Left ventricle myocardium inferior (tissue), 1 donor: Measurements from ENCODE around the gene KCNK18. TPM values are rescaled to one million over a fixed set of nuclear protein-coding genes. Genes with fewer than 3 reads are reported as not detected.
"Not testable (repeated sequence)": the region's sequence is repeated elsewhere in the genome, so short reads cannot be mapped to it uniquely, and the experiment has no call there.

Source experiments
- DNase-seq: peaks from one replicate; pipeline ENCODE4 v3.0.0-alpha.2; 2020
- H3K27ac ChIP-seq: fragments of 200-600 bp; replicated peaks from 2 replicates; pipeline ENCODE4 v1.8.0; 2021
- H3K27me3 ChIP-seq: fragments of 200-600 bp; 2 replicates; pipeline ENCODE4 v1.8.0; 2021; ENCODE audit warnings: low read depth
- H3K36me3 ChIP-seq: fragments of 200-600 bp; 2 replicates; pipeline ENCODE4 v1.8.0; 2021
- H3K4me1 ChIP-seq: fragments of 200-600 bp; 2 replicates; pipeline ENCODE4 v1.8.0; 2021
- H3K4me3 ChIP-seq: fragments of 200-600 bp; 2 replicates; pipeline ENCODE4 v1.8.0; 2021; ENCODE audit warnings: mild to moderate bottlenecking, moderate library complexity
- H3K9me3 ChIP-seq: fragments of 200-600 bp; replicated peaks from 2 replicates; pipeline ENCODE4 v1.8.0; 2021
- CTCF ChIP-seq: fragments of 200-600 bp; IDR thresholded peaks from 2 replicates; pipeline ENCODE4 v1.8.0; 2021; ENCODE audit warnings: antibody characterized with exemption, mild to moderate bottlenecking, borderline replicate concordance
- intact Hi-C: fragments of 100-400 bp; cut with micrococcal nuclease; formaldehyde crosslinking; loops from one replicate; pipeline ENCODE4 v1.11.0; 2022
- total RNA-seq: library from RNA; stranded (reverse); fragmentation: NEBNext Ultra II Directional; extraction: Animal tissue kit (Norgen Biotek cat#: 25700); gene quantifications from one replicate; pipeline ENCODE4 v1.2.1, GENCODE V29; 2021
- donor health status: DM: no; HTN: yes; CAD: no; lungs with severe emphysema.

Gene KCNK18
- total RNA-seq, 1 donor from 2014 or later, result not detected

- peak overlapping the region; percentile 63 for H3K4me3 ChIP-seq
- TF ChIP-seq CTCF, result peak; percentile 34
- intact Hi-C loops, result loop anchor here (10.0 kb wide), 1 partner anchor 491 kb away; no protein-coding TSS in a partner anchor
- H3K27me3 ChIP-seq, result peaks cover 90% of the 10 kb centered on the region
- H3K4me1 ChIP-seq, result peaks cover 10% of the 10 kb centered on the region
- no peak for DNase-seq
- no peak overlapping the region for H3K27ac ChIP-seq
- H3K9me3 ChIP-seq, result no peaks in the 10 kb centered on the region
- no peaks in the 10 kb centered on the region for H3K36me3 ChIP-seq
These were observed 21.9 kb upstream of the KCNK18 start for GRCh38 chr10:117175215-117175900.

GRCh38 chr10:117175901-117176534 lies 21.3 kb upstream of the KCNK18 start:
- peaks cover 90% of the 10 kb centered on the region for H3K27me3 ChIP-seq
- H3K4me3 ChIP-seq, result peak overlapping the region; percentile 63
- no peaks in the 10 kb centered on the region for H3K9me3 ChIP-seq
- H3K4me1 ChIP-seq, result peaks cover 10% of the 10 kb centered on the region
- intact Hi-C loops, result loop anchor here (10.0 kb wide), 1 partner anchor 491 kb away; no protein-coding TSS in a partner anchor
- H3K27ac ChIP-seq, result no peak overlapping the region
- DNase-seq, result peak; percentile 76
- H3K36me3 ChIP-seq, result no peaks in the 10 kb centered on the region
- peak; percentile 72 for TF ChIP-seq CTCF

GRCh38 chr10:117178190-117178589 lies 19.1 kb upstream of the KCNK18 start:
- Histone ChIP-seq H3K4me1 (peaks cover 10% of the 10 kb centered on the region), H3K36me3 (no peaks in the 10 kb centered on the region), H3K27me3 (peaks cover 90% of the 10 kb centered on the region), H3K9me3 (no peaks in the 10 kb centered on the region), H3K27ac (no peak overlapping the region), H3K4me3 (no peak overlapping the region)
- intact Hi-C loops, result loop anchor here (10.0 kb wide), 1 partner anchor 493 kb away; no protein-coding TSS in a partner anchor
- no peak for TF ChIP-seq CTCF
- no peak for DNase-seq

- Histone ChIP-seq H3K27me3 (peaks cover 78% of the 10 kb centered on the region), H3K4me3 (no peak overlapping the region), H3K27ac (no peak overlapping the region), H3K9me3 (peaks cover 7% of the 10 kb centered on the region), H3K36me3 (no peaks in the 10 kb centered on the region), H3K4me1 (no peaks in the 10 kb centered on the region)
- DNase-seq, result no peak
- TF ChIP-seq CTCF, result no peak
- intact Hi-C loops, result no loop called here
These were observed 13.0 kb upstream of the KCNK18 start for GRCh38 chr10:117184296-117184695.

GRCh38 chr10:117184821-117185220 lies 12.5 kb upstream of the KCNK18 start:
- Histone ChIP-seq H3K4me3 (no peak overlapping the region), H3K27me3 (peaks cover 73% of the 10 kb centered on the region), H3K36me3 (no peaks in the 10 kb centered on the region), H3K27ac (no peak overlapping the region), H3K9me3 (peaks cover 12% of the 10 kb centered on the region), H3K4me1 (no peaks in the 10 kb centered on the region)
- TF ChIP-seq CTCF, result no peak
- intact Hi-C loops, result no loop called here
- DNase-seq, result no peak

- intact Hi-C loops, H3K36me3 ChIP-seq, H3K4me3 ChIP-seq, DNase-seq, H3K27ac ChIP-seq, H3K4me1 ChIP-seq: not testable (repeated sequence)
- Histone ChIP-seq H3K9me3 (peaks cover 22% of the 10 kb centered on the region), H3K27me3 (peaks cover 63% of the 10 kb centered on the region)
These were observed 11.5 kb upstream of the KCNK18 start for GRCh38 chr10:117185817-117186216.
